Measurements from ENCODE around the gene KCTD20. TPM values are rescaled to one million over a fixed set of nuclear protein-coding genes. Genes with fewer than 3 reads are reported as not detected.

KCTD20 gene
- total RNA-seq, 4 donors from 2014 or later = 28.7 to 39.7 (median 32.9) TPM

DNA sequence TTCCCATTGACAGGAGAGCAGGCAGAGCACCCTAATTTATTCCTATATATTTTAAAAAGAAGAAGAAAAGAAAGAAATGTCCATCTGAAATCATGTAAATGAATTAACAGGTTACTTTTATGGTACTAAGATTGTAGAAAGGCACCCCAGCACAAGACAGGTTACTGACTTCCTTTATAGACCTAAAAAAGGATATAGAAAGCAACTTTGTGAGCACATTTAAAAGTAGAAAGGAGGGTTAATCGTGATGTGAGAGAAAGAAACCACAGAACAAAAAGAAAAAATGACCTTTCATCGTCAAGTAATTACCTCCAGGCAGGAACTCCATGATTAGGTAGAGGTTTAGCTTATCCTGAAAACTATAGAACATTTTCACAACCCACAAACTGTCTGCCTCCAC lies 74.6 kb downstream of the KCTD20 start:
- no peaks in the 10 kb centered on the region for H3K4me1 ChIP-seq
- no peaks in the 10 kb centered on the region for H3K27me3 ChIP-seq
- TF ChIP-seq, protein P1, sequence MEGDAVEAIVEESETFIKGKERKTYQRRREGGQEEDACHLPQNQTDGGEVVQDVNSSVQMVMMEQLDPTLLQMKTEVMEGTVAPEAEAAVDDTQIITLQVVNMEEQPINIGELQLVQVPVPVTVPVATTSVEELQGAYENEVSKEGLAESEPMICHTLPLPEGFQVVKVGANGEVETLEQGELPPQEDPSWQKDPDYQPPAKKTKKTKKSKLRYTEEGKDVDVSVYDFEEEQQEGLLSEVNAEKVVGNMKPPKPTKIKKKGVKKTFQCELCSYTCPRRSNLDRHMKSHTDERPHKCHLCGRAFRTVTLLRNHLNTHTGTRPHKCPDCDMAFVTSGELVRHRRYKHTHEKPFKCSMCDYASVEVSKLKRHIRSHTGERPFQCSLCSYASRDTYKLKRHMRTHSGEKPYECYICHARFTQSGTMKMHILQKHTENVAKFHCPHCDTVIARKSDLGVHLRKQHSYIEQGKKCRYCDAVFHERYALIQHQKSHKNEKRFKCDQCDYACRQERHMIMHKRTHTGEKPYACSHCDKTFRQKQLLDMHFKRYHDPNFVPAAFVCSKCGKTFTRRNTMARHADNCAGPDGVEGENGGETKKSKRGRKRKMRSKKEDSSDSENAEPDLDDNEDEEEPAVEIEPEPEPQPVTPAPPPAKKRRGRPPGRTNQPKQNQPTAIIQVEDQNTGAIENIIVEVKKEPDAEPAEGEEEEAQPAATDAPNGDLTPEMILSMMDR (IDR thresholded peaks at IDR 0.05 in 4 of 5, conservative IDR thresholded peaks at IDR 0.05 in 1 of 5) = no peak
- TF ChIP-seq POLR2A (IDR thresholded peaks at IDR 0.05) = no peak
- H3K9me3 ChIP-seq = no peaks in the 10 kb centered on the region
- no peak for ATAC-seq
- H3K4me3 ChIP-seq = no peak overlapping the region
- no peak overlapping the region for H3K27ac ChIP-seq
- intact Hi-C loops (cut with DNase I; ENCODE audit: low total_unique reads) = no loop called here
- peaks cover 0 to 57% of the 10 kb centered on the region in 2 donors for H3K36me3 ChIP-seq
- in situ Hi-C loops (cut with MboI; ENCODE audit: low sequenced_read_pairs in 4 of 4) = no loop called here
- DNase-seq = no peak

DNA sequence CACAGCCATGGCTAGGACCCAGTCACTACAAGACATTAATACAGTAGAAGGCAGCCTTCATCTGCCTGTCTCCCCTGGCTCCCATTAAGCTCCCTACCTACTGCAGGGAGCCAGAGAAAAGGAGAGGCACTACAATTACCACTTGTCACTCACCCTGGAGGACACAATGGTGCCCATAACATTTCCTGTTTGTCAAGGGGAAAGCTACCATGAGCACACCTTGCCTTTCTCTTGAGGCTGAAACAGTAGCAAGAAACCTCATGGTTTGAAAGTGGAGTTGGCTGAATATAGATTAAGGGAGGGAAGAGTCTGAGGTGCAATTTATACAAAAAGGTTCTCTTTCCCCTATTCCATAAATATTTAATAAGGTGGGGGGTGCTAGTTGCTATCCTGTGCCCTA lies 76.6 kb downstream of the KCTD20 start:
- H3K27me3 ChIP-seq = no peaks in the 10 kb centered on the region
- no peaks in the 10 kb centered on the region for H3K9me3 ChIP-seq
- intact Hi-C loops (cut with DNase I; ENCODE audit: low total_unique reads) = no loop called here
- ATAC-seq (no peak), DNase-seq (no peak)
- no peak overlapping the region for H3K27ac ChIP-seq
- TF ChIP-seq, protein P1 (IDR thresholded peaks at IDR 0.05 in 4 of 5, conservative IDR thresholded peaks at IDR 0.05 in 1 of 5) = no peak
- no peak for TF ChIP-seq POLR2A (IDR thresholded peaks at IDR 0.05)
- H3K4me1 ChIP-seq = no peaks in the 10 kb centered on the region
- in situ Hi-C loops (cut with MboI; ENCODE audit: low sequenced_read_pairs in 4 of 4) = no loop called here
- no peak overlapping the region for H3K4me3 ChIP-seq
- H3K36me3 ChIP-seq = peaks cover 0 to 62% of the 10 kb centered on the region in 2 donors

DNA sequence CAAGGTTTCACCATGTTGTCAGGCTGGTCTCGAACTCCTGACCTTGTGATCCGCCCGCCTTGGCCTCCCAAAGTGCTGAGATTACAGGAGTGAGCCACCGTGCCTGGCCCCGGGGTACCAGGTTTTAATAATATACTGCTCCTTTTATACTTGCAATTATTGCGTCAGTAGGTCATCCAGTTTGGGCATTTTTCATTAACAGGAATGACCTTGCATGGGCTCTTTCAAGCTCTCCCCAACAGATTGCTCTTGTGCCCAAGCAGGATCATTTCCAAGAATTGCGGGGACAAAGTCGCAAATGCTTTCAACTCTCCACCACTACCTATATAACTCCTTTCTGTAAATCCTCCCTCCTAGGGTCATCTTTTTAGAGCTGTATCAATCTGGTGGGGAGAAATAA lies 80.7 kb downstream of the KCTD20 start:
- ATAC-seq (no peak), DNase-seq (no peak)
- Histone ChIP-seq H3K27me3 (no peaks in the 10 kb centered on the region), H3K4me3 (no peak overlapping the region), H3K27ac (no peak overlapping the region), H3K36me3 (peaks cover 0 to 57% of the 10 kb centered on the region in 2 donors), H3K4me1 (peaks cover 6 to 9% of the 10 kb centered on the region in 2 donors), H3K9me3 (no peaks in the 10 kb centered on the region)
- intact Hi-C loops (cut with DNase I; ENCODE audit: low total_unique reads) (no loop called here), in situ Hi-C loops (cut with MboI; ENCODE audit: low sequenced_read_pairs in 4 of 4) (no loop called here)
- no peak for TF ChIP-seq POLR2A (IDR thresholded peaks at IDR 0.05)
- TF ChIP-seq, protein P1 (IDR thresholded peaks at IDR 0.05 in 4 of 5, conservative IDR thresholded peaks at IDR 0.05 in 1 of 5) = no peak

DNA sequence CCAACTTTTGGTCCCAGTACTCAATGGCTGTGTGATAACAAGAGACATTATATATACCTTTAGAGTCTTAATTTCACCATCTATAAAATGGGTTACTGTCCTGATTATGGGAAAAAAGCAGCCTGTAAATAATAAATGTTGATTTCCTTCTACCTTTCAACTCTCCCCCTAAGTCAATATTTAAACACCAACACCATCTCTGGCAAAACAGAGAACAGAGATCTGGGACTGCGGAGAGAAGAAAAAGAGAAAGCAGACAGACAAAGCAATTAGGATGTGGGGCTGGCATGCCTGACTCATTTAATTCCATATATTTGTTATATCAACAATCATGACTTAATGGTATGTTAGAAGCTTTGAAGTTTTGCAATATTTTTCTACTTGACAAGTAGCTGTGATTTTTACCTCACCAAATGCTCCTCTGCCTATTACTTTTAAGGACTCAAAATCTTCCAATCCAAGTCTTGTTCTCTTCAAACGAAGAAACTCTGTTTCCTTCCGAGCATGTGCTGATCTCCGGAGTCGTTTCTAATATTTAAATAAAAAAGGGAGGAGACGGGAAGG lies 81.2 kb downstream of the KCTD20 start:
- DNase-seq (no peak), ATAC-seq (no peak)
- no peak overlapping the region for H3K27ac ChIP-seq
- peaks cover 0 to 55% of the 10 kb centered on the region in 2 donors for H3K36me3 ChIP-seq
- intact Hi-C loops (cut with DNase I; ENCODE audit: low total_unique reads) (no loop called here), in situ Hi-C loops (cut with MboI; ENCODE audit: low sequenced_read_pairs in 4 of 4) (no loop called here)
- no peaks in the 10 kb centered on the region for H3K9me3 ChIP-seq
- TF ChIP-seq, protein P1 (IDR thresholded peaks at IDR 0.05 in 4 of 5, conservative IDR thresholded peaks at IDR 0.05 in 1 of 5) = no peak
- no peak for TF ChIP-seq POLR2A (IDR thresholded peaks at IDR 0.05)
- peaks cover 10 to 11% of the 10 kb centered on the region in 2 donors for H3K4me1 ChIP-seq
- H3K27me3 ChIP-seq = no peaks in the 10 kb centered on the region
- no peak overlapping the region for H3K4me3 ChIP-seq

DNA sequence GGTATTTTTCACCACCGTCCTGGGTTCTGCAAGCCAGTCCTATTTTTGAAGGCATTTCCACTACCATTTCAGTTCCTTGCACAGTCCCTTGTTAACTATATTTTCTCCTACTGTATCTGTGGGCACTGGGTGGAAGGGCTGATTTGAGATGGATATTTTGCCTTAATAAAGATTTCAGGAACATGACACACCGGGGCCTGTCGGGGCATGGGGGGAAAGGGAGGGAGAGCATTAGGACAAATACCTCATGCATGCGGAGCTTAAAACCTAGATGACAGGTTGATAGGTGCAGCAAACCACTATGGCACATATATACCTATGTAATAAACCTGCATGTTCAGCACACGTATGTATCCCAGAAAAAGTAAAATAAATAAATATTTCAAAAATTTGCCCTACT lies 82.1 kb downstream of the KCTD20 start:
- intact Hi-C loops (cut with DNase I; ENCODE audit: low total_unique reads) (no loop called here), in situ Hi-C loops (cut with MboI; ENCODE audit: low sequenced_read_pairs in 4 of 4) (no loop called here)
- DNase-seq (no peak), ATAC-seq (no peak)
- no peak overlapping the region for H3K27ac ChIP-seq
- H3K4me1 ChIP-seq = peaks cover 10 to 13% of the 10 kb centered on the region in 2 donors
- TF ChIP-seq, protein P1 (IDR thresholded peaks at IDR 0.05 in 4 of 5, conservative IDR thresholded peaks at IDR 0.05 in 1 of 5) = no peak
- no peak for TF ChIP-seq POLR2A (IDR thresholded peaks at IDR 0.05)
- H3K9me3 ChIP-seq = no peaks in the 10 kb centered on the region
- H3K36me3 ChIP-seq = peaks cover 0 to 46% of the 10 kb centered on the region in 2 donors
- H3K27me3 ChIP-seq = no peaks in the 10 kb centered on the region
- no peak overlapping the region for H3K4me3 ChIP-seq

Data from gastrocnemius medialis (tissue), 4 donors.